GM18507 (cell line): Measurements from ENCODE around the gene LDHB.
"Not testable (repeated sequence)": the region's sequence is repeated elsewhere in the genome, so short reads cannot be mapped to it uniquely, and the experiment has no call there.

Experiments used
- DNase-seq: peaks from one replicate; pipeline ENCODE4 v3.0.0; 2011; ENCODE audit warnings: low read depth; ENCODE audit not compliant: insufficient read length; ENCODE audit errors: extremely low spot score
- FAIRE-seq: peaks from 2 replicates; lab custom pipeline; 2011; peaks lifted over from hg19 to GRCh38; lab: Jason Lieb, UNC

LDHB gene

DNA sequence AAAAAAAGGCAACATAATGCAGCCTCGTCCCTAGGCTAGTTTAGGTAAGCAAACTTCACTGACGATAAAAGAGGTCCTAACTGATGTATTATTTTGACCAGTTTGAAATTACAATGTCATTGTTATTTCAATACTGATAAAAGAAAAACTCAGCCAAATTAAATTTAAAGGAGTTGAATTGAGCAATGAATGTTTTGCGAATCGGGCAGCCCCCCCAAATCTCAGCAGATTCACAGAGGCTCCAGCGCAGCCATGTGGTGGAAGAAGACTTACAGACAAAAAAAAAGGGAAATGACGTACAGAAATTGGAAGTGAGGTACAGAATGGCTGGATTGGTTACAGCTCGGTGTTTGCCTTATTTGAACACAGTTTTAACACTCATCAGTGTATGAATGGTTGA is 8.2 kb upstream of the LDHB start:
- DNase-seq (no peak), FAIRE-seq (no peak)

DNA sequence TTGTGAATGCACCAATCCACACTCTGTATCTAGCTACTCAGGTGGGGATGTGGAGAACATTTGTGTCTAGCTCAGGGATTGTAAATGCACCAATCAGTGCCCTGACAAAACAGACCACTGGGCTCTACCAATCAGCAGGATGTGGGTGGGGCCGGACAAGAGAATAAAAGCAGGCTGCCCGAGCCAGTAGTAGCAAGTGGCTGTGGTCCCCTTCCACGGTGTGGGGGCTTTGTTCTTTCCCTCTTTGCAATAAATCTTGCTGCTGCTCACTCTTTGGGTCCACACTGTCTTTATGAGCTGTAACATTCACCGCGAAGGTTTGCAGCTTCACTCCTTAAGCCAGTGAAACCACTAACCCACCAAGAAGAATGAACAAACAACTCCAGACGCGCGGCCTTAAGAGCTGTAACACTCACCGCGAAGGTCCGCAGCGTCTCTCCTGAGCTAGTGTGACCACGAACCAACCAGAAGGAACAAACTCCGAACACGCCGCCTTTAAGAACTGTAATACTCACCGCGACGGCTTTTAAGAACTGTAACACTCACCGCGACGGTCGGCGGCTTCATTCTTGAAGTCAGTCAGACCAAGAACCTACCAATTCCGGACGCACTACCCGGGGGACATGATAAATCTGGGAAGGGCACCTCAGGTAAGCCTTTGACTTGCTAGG is 4.6 kb upstream of the LDHB start:
- FAIRE-seq, result no peak
- no peak for DNase-seq

DNA sequence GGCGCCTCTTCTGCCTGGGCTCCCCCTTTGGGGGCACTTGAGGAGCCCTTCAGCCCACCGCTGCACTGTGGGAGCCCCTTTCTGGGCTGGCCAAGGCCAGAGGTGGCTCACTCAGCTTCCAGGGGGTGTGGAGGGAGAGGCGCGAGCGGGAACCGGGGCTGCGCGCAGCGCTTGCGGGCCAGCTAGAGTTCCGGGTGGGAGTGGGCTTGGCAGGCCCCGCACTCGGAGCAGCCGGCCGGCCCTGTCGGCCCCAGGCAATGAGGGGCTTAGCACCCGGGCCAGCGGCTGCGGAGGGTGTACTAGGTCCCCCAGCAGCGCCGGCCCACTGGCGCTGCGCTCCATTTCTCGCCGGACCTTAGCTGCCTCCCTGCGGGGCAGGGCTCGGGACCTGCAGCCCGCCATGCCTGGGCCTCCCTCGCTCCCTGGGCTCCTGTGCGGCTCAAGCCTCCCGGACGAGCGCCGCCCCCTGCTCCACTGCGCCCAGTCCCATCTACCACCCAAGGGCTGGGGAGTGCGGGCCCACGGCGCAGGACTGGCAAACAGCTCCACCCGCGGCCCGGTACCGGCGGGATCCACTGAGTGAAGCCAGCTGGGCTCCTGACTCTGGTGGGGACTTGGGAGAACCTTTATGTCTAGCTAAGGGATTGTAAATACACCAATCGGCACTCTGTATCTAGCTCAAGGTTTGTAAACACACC is 3.9 kb upstream of the LDHB start:
- FAIRE-seq, DNase-seq: not testable (repeated sequence)

DNA sequence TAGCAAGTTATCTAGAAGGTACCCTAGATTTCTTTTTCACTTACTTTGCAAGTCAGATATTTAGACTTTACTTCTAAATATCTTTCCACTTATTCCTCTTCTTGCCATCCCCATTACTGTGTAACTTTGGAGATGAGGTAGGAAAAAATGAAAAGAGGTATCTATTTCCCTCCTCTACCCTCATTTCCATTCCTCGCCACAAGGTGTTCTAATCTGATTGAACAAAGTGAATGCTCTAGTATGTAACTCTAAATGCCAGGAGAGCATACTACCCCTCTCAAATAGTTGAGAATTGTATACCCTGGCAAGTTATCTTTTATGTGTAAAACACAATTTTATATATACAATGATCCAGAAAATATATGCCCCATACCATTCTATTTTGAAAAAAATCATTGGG is 1.7 kb upstream of the LDHB start:
- no peak for DNase-seq
- no peak for FAIRE-seq

DNA sequence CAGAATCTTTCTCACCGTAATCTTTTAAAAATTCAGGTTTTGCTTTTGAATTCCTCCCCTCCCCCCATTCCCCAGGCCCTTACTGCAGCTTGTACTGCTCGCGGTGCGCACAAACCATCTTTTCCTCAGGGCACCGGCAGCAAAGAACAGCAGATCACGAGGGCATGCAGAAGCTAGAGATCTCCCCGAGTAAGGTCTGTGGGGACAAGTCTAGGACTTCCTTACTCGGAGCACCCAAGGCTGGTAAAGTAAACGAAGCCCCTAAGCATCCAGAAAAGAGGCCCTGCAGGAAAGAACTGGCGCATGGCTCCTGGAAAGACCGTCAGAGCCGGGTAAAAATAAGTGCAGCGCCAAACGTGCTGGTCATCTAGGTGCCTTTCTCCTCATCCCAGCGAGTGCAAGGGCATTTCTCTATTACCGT is 727 bp downstream of the LDHB start:
- DNase-seq (no peak), FAIRE-seq (peak; percentile 15)

DNA sequence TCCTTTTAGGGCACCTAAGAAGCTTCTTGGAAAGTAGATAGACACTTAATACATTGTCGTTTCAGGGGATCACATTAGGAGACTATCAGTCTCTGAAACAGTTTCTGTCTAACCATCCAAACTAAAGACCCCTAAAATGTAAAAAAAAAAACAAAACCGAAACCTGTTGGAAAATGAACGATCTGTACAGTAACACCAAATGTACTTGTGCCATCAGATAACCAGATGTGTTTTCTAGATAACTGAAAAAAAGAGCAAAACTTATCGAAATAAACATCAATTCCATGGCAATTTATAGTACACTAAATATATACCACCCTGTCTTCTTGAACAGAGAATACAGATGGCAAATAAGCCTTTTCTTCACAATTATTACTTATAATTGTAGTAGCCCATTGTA is 2.1 kb downstream of the LDHB start:
- FAIRE-seq (peak; percentile 9), DNase-seq (no peak)

DNA sequence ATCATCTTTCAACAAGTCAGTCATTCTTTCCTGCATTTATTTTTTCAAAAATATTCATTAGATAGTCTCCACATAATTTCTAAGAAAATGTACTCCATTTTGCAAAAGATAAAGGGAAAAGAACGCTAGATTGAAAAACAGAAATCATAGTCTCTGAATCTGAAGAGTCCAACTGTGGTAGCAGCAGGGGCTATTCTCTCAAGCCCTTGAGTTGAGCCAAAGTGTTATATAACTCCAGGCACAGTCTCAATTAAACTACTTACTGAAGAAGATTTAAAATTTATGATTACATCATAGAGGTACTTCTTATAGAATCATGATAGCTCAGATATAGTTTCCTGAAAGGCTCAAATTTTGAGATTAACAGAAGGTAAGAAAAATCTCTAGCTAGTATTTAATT is 5.8 kb downstream of the LDHB start:
- DNase-seq (no peak), FAIRE-seq (no peak)

DNA sequence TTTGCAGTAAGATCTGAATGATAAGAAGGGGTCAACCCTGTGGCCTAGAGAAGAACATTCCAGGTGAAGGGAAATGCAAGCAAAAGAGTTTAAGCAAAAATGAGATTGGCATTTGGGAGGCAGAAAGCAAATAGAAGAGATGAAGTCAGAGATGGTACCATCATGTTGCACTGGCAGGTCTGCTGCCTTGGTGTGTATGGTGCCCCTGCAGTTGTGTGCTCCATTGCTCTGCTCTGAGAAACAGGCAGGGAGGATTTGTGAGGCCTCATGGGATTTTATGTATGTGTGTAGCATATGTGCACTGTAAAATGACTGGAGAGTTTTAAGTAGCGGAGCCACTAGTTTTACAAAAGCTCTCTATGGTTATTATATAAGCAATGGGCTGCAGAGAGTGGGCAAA is 6.6 kb downstream of the LDHB start:
- DNase-seq, result no peak
- no peak for FAIRE-seq

DNA sequence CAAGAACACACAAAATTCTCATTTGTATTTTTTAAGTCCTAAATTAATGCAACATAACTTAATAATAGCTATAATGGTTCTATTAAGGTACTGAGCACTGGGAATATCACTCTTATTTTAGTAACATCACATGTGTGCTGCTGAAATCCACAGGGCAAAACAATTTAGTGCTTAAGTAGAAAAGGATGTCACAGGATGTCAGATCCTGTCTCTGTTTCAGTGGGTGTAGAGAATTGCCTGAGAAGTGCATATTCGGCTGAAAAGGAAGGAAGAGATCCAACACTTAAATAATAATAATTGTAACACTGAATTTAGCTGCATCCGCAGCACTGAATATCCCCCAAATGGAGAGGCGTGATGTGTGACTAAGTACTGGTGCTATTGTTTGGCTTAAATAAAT is 8.6 kb downstream of the LDHB start:
- FAIRE-seq (no peak), DNase-seq (no peak)

DNA sequence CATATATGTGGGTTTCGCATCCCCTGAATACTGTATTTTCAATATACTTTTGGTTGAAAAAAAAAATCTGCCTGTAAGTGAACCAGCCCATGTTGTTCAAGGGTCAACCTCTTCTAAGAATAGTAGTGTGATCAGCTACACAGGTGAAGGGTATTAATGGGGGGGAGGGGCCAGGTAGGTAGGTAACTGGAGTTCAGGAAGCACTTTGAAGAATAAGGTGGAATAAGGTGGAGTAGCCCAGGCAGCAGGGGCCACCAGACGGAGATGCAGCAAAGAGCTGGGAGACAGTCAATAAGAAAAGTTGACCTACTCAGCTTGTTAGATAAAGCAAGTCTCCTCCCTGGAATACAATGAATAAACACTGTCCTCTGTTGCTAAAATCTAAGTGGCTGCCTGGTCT is 9.3 kb downstream of the LDHB start:
- FAIRE-seq (no peak), DNase-seq (no peak)

DNA sequence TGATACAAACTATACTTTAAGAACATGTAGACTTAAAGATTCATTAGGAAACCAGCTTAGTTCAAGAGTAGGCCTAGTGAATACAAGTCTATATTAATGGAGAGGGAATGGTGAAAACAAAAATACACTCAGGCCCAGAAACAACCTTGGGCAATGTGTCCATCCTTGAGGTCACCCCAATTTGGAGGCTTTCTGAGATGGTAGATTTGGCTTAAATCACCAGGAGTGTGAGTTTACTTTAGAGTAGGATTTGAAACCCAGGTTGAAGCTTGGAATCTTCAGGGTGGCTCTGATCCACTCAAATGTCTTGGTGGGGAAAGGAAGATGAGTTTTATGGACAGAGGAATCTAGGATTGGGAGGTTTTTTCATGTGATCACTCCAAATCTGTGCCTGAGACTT is 10.5 kb downstream of the LDHB start:
- no peak for DNase-seq
- FAIRE-seq, result no peak

DNA sequence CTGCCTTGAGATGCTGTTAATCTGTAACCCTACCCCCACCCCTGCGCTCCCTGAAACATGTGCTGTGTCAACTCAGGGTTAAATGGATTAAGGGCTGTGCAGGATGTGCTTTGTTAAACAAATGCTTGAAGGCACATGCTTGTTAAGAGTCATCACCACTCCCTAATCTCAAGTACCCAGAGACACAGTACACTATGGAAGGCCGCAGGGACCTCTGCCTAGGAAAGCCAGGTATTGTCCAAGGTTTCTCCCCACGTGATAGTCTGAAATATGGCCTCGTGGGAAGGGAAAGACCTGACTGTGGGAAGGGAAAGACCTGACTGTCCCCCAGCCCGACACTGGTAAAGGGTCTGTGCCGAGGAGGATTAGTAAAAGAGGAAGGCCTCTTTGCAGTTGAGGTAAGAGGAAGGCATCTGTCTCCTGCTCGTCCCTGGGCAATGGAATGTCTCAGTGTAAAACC is 12.6 kb downstream of the LDHB start:
- not testable (repeated sequence) for FAIRE-seq, DNase-seq

DNA sequence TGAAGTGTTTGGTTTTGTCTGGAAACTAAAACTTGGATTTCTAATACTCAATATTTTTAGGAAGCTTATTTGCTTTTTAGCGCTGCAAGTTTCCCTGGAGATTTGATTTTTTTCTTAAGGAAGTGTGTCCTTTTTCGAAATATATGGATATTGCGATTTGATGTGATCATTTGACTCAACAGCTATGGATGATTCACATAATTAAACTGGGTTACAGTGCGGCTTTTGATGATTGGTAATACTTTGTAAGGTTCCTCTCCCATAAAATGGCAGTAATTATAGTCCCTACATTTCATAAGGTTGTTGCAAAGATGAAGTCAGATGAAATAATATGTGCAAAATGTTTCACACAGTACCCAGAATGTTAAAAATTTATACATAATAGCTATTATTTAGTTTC is 13.1 kb downstream of the LDHB start:
- FAIRE-seq (no peak), DNase-seq (no peak)

DNA sequence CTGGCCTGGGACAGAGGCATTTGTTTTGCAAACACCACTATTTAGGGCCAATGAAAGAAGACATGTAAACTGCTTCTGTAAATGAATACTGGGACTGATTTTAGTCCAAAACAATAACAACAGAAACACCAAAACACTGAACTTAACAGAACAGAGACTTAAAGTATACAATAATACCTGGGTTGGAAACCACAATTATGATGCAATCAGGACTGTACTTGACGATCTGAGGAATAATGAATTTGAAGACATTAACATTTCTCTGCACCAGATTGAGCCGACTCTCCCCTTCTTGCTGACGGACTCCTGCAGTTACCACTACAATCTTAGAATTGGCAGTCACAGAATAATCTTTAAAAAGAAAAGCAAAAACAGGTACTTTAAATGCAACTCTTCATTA is 13.9 kb downstream of the LDHB start:
- FAIRE-seq, result no peak

DNA sequence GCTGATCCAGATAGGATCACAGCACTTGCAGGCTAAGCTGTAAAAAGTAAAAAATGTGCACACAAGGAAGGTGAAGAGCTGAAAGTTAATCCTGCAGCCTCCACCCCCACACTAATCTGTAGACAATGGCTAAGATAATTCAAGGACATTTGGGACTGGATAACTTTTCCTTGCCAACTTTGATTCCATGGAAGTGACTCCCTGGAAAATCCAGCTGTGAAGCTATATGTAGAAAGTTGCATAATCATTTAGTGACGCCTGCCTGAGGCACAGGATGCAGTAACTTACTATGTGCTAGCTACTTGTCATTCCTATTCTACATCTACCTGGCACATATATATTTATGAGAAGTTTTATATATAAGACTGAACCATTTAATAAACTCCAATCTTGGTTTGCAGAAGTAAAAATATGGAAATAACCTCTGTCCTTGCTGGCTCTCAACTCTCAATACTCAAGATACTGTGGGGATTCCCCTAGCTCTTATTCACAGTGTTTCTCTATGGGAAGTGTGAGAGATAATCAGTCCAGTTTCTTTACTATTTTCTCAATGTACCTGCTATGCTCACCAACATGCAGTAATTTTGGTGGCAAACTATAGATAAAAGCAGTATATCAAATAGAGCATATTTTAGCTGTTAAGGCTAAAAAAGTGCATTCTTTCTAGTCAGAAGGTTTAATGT is 14.8 kb downstream of the LDHB start:
- FAIRE-seq (no peak), DNase-seq (no peak)

More for the DNA sequence above, 13.9 kb downstream of the LDHB start:
- no peak for DNase-seq

DNA sequence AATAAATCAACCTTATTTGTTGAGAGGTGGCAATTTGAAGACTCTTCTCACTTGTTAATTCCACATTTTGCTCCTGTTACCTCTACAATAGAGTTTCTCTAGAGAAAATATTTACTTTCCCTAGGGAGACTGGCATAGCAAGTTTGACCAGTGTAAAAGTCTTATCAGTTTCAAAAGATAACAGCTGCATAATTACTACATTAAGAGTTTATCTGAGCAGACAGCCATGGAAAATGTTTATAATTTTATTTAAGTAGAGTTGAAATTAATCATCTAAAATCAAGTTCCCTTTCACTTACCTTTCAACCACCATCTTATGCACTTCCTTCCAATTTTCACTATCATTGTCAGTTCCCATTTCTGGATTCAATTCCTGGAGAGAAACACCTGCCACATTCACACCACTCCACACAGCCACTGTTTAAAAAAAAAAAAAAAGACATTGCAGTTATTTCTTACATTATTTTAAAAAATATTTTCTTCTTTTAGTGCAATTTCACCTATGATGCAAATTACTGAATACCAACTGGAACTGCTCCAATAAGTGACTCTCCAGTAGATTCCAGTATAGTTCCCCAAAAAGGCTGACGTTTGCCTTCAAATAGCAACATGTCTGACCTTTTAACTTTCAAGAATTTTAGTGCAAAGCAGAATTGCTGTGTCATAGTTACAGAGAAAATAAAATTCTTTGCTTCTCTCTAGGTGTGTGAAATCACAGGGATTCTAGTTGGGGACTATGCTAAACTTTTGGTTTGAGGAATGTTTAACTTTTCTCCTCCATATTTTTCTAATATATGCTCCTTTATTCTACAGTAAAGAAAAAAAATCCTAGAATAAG is 19.4 kb downstream of the LDHB start:
- FAIRE-seq, result no peak
- no peak for DNase-seq

DNA sequence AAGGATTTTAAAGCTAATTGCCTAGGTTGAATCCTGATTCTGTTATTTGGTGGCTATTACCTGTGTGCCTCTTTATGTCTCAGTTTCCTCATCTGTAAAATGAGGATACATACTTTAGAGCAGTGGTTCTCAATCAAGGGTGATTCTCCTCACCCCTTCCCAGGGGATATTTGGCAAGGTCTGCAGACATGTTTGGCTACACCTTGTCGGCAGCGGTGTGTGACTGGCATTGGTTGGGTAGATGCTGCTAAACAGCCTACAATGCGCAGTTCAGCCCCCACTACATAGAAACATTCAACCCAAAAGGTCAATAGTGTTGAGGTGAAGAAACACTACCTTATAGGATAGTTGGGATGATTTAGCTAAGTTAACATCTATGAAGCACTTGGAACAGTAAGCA is 23.4 kb downstream of the LDHB start:
- DNase-seq (no peak), FAIRE-seq (no peak)

DNA sequence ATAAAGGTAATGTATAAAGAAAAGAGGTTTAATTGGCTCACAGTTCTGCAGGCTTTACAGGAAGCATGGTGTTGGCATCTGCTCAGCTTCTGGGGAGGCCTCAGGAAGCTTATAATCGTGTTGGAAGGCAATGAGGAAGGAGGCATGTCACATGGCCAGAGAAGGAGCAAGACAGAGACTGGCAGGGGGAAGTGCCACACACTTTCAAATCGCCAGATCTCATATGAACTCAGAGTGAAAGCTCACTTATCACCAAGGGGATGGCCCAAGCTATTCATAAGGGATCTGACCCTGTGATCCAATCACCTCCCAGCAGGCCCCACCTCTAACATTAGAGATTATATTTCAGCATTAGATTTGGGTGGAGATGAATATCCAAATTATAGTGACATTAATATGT is 26.3 kb downstream of the LDHB start:
- no peak for DNase-seq
- no peak for FAIRE-seq

DNA sequence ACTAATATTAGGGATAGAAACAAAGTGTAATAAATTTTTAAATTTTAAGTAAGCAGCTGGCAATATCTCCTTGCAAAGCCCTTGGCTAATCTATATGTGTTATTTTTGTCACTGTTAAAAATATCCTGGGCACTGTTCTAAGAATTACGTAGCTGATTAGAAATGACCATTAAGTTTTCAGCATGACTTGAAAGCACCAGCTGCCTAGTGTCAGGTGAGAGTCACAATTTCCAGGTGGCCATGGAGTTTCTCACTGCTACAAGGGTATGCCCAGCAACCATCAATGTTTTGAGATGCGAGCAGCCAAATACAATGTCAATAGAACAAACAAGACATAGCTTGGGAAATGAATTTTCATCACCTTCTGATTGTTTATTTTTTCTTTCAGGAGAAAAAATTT is 29.7 kb downstream of the LDHB start:
- DNase-seq (no peak), FAIRE-seq (no peak)

DNA sequence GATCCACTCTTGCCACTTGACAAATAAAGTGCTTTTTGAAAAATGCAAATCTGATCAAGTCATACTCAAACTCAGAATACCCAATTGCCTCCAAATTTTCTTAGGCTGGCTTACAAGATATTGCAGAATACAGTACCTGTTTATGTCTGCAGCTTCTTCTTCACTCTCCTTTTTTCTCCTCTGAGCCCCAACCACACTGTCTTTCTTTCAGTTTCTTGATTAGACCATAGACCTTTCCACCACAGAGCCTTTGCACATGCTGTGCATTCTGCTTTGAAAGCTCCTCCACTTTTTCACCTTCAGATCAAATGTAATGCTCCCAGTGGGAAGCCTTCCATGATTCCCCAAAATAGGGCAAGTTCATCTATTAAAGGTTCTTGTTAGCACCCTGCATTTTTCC is 39.1 kb downstream of the LDHB start:
- no peak for FAIRE-seq
- no peak for DNase-seq
